GM20000 (cell line): ENCODE data around the gene CFAP61.
"Not testable (repeated sequence)": the region's sequence is repeated elsewhere in the genome, so short reads cannot be mapped to it uniquely, and the experiment has no call there.

Experiments
- DNase-seq: peaks from one replicate; pipeline ENCODE4 v3.0.0; 2012; ENCODE audit warnings: low spot score
- TF ChIP-seq, protein P1 (sequence below): IDR thresholded peaks from 2 replicates; pipeline ENCODE4 v1.5.1; 2012; ENCODE audit warnings: mild to moderate bottlenecking, control low read depth; ENCODE audit errors: extremely low read depth, missing control alignments

CFAP61 gene

DNA sequence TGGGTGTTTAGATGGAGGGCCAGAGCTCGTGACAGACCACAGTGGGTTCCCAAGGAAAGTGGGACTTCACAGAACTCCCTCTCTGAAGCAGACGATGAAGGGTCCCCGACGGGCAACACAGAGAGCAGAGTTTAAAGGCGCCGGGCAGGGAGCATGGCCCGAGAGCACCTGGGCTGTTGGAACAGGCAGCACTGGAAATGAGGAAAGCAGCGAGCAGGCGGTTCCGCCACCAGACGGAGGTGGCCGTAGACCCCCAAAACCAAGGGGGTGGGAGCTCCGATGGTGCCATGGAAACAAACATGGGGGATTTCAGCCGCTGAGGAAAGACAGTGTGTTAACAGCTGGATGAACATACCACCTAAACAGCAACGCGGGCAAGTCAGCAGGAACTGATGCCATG lies 288.1 kb downstream of the CFAP61 start:
- TF ChIP-seq, protein P1, sequence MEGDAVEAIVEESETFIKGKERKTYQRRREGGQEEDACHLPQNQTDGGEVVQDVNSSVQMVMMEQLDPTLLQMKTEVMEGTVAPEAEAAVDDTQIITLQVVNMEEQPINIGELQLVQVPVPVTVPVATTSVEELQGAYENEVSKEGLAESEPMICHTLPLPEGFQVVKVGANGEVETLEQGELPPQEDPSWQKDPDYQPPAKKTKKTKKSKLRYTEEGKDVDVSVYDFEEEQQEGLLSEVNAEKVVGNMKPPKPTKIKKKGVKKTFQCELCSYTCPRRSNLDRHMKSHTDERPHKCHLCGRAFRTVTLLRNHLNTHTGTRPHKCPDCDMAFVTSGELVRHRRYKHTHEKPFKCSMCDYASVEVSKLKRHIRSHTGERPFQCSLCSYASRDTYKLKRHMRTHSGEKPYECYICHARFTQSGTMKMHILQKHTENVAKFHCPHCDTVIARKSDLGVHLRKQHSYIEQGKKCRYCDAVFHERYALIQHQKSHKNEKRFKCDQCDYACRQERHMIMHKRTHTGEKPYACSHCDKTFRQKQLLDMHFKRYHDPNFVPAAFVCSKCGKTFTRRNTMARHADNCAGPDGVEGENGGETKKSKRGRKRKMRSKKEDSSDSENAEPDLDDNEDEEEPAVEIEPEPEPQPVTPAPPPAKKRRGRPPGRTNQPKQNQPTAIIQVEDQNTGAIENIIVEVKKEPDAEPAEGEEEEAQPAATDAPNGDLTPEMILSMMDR, result no peak
- DNase-seq, result no peak

GRCh38 chr20:20341371-20341770 lies 289.0 kb downstream of the CFAP61 start:
- no peak for DNase-seq
- TF ChIP-seq, protein P1, result no peak

DNA sequence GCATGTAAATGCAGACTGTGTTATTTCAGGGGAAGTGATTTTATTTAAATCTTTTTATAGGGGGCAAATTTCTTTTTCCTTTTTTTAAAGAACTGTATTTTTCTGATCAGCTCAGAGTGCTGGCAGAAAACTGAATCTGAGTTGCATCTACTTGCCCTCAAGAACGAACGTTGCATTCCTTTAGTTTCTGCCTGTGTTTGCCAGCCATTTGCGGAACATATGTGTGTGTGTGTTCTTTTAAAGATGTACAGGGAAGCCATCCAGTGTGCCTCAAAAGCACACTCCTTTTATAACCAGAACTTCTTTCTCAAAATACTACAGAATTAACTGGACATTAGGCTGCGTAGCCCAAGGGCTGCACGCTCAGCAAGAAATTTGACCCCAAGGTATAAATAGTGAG lies 289.7 kb downstream of the CFAP61 start:
- TF ChIP-seq, protein P1, result no peak
- DNase-seq, result no peak

- no peak for DNase-seq
- TF ChIP-seq, protein P1, result no peak
Measured at GRCh38 chr20:20343932-20344331, 291.6 kb downstream of the CFAP61 start.

GRCh38 chr20:20344476-20344875 lies 292.1 kb downstream of the CFAP61 start:
- no peak for DNase-seq
- TF ChIP-seq, protein P1, result no peak

- no peak for DNase-seq
- TF ChIP-seq, protein P1, result no peak
Measured at GRCh38 chr20:20353576-20353975, 301.2 kb downstream of the CFAP61 start.

- DNase-seq, result not testable (repeated sequence)
Measured at GRCh38 chr20:20355503-20355902, 303.2 kb downstream of the CFAP61 start.

- no peak for DNase-seq
- TF ChIP-seq, protein P1, result no peak
Measured at GRCh38 chr20:20358801-20359200, 306.5 kb downstream of the CFAP61 start.
